ENCODE data around the gene PIEZO2.
"Not testable (repeated sequence)": the region's sequence is repeated elsewhere in the genome, so short reads cannot be mapped to it uniquely, and the experiment has no call there.

Gene PIEZO2

GRCh38 chr18:10923141-10923540 lies 226.2 kb downstream of the PIEZO2 start:
- no peak overlapping the region for H2BK120ac ChIP-seq (ENCODE audit: low read depth, low read length)
- H2BK5ac ChIP-seq (ENCODE audit: low read depth, low read length, poor library complexity, severe bottlenecking) = no peak overlapping the region
- no peak overlapping the region for H2AFZ ChIP-seq (ENCODE audit: low read depth, low read length)
- H3K9ac ChIP-seq (ENCODE audit: low read length) = no peak overlapping the region
- H3K9me3 ChIP-seq (ENCODE audit: control insufficient read depth, low read length) = no peaks in the 10 kb centered on the region
- no peaks in the 10 kb centered on the region for H3K36me3 ChIP-seq (ENCODE audit: control insufficient read depth in 1 of 2, insufficient read depth in 2 of 2, low read depth in 1 of 2, low read length in 2 of 2)
- 56% methylated on average over 2 of the region's 4 CpGs for WGBS
- peak overlapping the region in 1 of 2 experiments; percentile 63 for H2BK12ac ChIP-seq (ENCODE audit: low read length in 2 of 2)
- H2BK15ac ChIP-seq (ENCODE audit: low read depth, poor library complexity, severe bottlenecking) = no peak overlapping the region
- no peak overlapping the region for H3K27ac ChIP-seq (ENCODE audit: low read length, poor library complexity, severe bottlenecking)
- H2AK5ac ChIP-seq (ENCODE audit: low read length, severe bottlenecking) = no peak overlapping the region
- H3K14ac ChIP-seq (ENCODE audit: low read length in 2 of 2) = no peak overlapping the region
- no peak overlapping the region for H3K4me3 ChIP-seq (ENCODE audit: insufficient read depth in 1 of 2, low read depth in 1 of 2, low read length in 2 of 2)
- no peak overlapping the region for H3K4ac ChIP-seq (ENCODE audit: low read depth in 1 of 2, low read length in 2 of 2)
- H4K91ac ChIP-seq (ENCODE audit: low read length) = no peak overlapping the region
- no peaks in the 10 kb centered on the region for H3K27me3 ChIP-seq (ENCODE audit: control insufficient read depth in 1 of 2, insufficient read depth in 1 of 2, low read length in 2 of 2)
- H3K4me2 ChIP-seq (ENCODE audit: low read length, poor library complexity, severe bottlenecking) = no peak overlapping the region
- H3K18ac ChIP-seq (ENCODE audit: low read depth in 1 of 2, low read length in 2 of 2) = peak overlapping the region; percentile 72 to 77
- H3K23ac ChIP-seq (ENCODE audit: low read length in 2 of 2) = no peak overlapping the region
- H3K79me1 ChIP-seq (replicated peaks; ENCODE audit: low read length, poor library complexity, severe bottlenecking) = no peaks in the 10 kb centered on the region
- DNase-seq = no peak
- peak overlapping the region; percentile 85 for H4K8ac ChIP-seq (ENCODE audit: low read length)
- peaks cover 7% of the 10 kb centered on the region for H3K4me1 ChIP-seq (ENCODE audit: control insufficient read depth, insufficient read depth, low read depth, low read length)

GRCh38 chr18:10922712-10923111 lies 226.7 kb downstream of the PIEZO2 start:
- no CpG with 5 or more reads among the region's 1 CpG for WGBS
- not testable (repeated sequence) for H3K4me1 ChIP-seq (ENCODE audit: control insufficient read depth, insufficient read depth, low read depth, low read length)

GRCh38 chr18:10920309-10920708 lies 229.1 kb downstream of the PIEZO2 start:
- not testable (repeated sequence) for H3K79me1 ChIP-seq (replicated peaks; ENCODE audit: low read length, poor library complexity, severe bottlenecking); H4K8ac ChIP-seq (ENCODE audit: low read length); H3K14ac ChIP-seq (ENCODE audit: low read length in 2 of 2); H3K4ac ChIP-seq (ENCODE audit: low read depth in 1 of 2, low read length in 2 of 2); H4K91ac ChIP-seq (ENCODE audit: low read length); H2AFZ ChIP-seq (ENCODE audit: low read depth, low read length); H3K4me1 ChIP-seq (ENCODE audit: control insufficient read depth, insufficient read depth, low read depth, low read length); H3K9ac ChIP-seq (ENCODE audit: low read length); DNase-seq; H3K27ac ChIP-seq (ENCODE audit: low read length, poor library complexity, severe bottlenecking); H2BK12ac ChIP-seq (ENCODE audit: low read length in 2 of 2); H2AK5ac ChIP-seq (ENCODE audit: low read length, severe bottlenecking); H3K4me3 ChIP-seq (ENCODE audit: insufficient read depth in 1 of 2, low read depth in 1 of 2, low read length in 2 of 2); H3K36me3 ChIP-seq (ENCODE audit: control insufficient read depth in 1 of 2, insufficient read depth in 2 of 2, low read depth in 1 of 2, low read length in 2 of 2); H3K4me2 ChIP-seq (ENCODE audit: low read length, poor library complexity, severe bottlenecking); H2BK120ac ChIP-seq (ENCODE audit: low read depth, low read length); H3K23ac ChIP-seq (ENCODE audit: low read length in 2 of 2); H3K9me3 ChIP-seq (ENCODE audit: control insufficient read depth, low read length); H3K18ac ChIP-seq (ENCODE audit: low read depth in 1 of 2, low read length in 2 of 2); H2BK15ac ChIP-seq (ENCODE audit: low read depth, poor library complexity, severe bottlenecking); H2BK5ac ChIP-seq (ENCODE audit: low read depth, low read length, poor library complexity, severe bottlenecking); H3K27me3 ChIP-seq (ENCODE audit: control insufficient read depth in 1 of 2, insufficient read depth in 1 of 2, low read length in 2 of 2)
- WGBS = 90% methylated on average over 2 of the region's 6 CpGs

More at GRCh38 chr18:10922712-10923111, 226.7 kb downstream of the PIEZO2 start:
- Histone ChIP-seq H4K91ac (ENCODE audit: low read length) (peak overlapping the region; percentile 25), H3K18ac (ENCODE audit: low read depth in 1 of 2, low read length in 2 of 2) (peak overlapping the region; percentile 5 to 58), H2BK12ac (ENCODE audit: low read length in 2 of 2) (peak overlapping the region in 1 of 2 experiments; percentile 49), H4K8ac (ENCODE audit: low read length) (peak overlapping the region; percentile 27)
- H2BK5ac ChIP-seq (ENCODE audit: low read depth, low read length, poor library complexity, severe bottlenecking); H2AFZ ChIP-seq (ENCODE audit: low read depth, low read length); DNase-seq; H3K27me3 ChIP-seq (ENCODE audit: control insufficient read depth in 1 of 2, insufficient read depth in 1 of 2, low read length in 2 of 2); H3K27ac ChIP-seq (ENCODE audit: low read length, poor library complexity, severe bottlenecking); H2BK15ac ChIP-seq (ENCODE audit: low read depth, poor library complexity, severe bottlenecking); H3K4me3 ChIP-seq (ENCODE audit: insufficient read depth in 1 of 2, low read depth in 1 of 2, low read length in 2 of 2); H3K9me3 ChIP-seq (ENCODE audit: control insufficient read depth, low read length); H3K23ac ChIP-seq (ENCODE audit: low read length in 2 of 2); H3K4ac ChIP-seq (ENCODE audit: low read depth in 1 of 2, low read length in 2 of 2); H2BK120ac ChIP-seq (ENCODE audit: low read depth, low read length); H3K4me2 ChIP-seq (ENCODE audit: low read length, poor library complexity, severe bottlenecking); H3K36me3 ChIP-seq (ENCODE audit: control insufficient read depth in 1 of 2, insufficient read depth in 2 of 2, low read depth in 1 of 2, low read length in 2 of 2); H3K14ac ChIP-seq (ENCODE audit: low read length in 2 of 2); H2AK5ac ChIP-seq (ENCODE audit: low read length, severe bottlenecking); H3K9ac ChIP-seq (ENCODE audit: low read length); H3K79me1 ChIP-seq (replicated peaks; ENCODE audit: low read length, poor library complexity, severe bottlenecking): not testable (repeated sequence)

DNA sequence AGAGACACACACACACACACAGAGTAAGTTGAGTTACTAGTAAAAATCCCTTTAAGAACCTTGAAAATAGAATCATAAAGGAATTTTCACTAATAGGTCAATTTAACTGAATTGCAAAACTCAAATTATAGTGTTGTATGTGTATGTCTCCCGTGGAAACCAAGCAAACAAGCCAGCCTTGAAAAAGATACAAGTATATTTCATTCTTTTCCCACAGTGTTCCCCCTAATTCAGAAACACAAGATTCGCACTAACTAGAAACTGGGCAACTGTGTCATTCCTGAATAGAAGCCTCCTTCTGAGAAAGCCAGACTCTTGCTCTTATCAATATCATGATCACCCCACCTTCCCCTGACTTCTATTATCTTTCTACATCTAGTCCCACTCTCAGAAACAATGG lies 229.5 kb downstream of the PIEZO2 start:
- Histone ChIP-seq H3K4me2 (ENCODE audit: low read length, poor library complexity, severe bottlenecking) (no peak overlapping the region), H2AK5ac (ENCODE audit: low read length, severe bottlenecking) (no peak overlapping the region), H2BK5ac (ENCODE audit: low read depth, low read length, poor library complexity, severe bottlenecking) (no peak overlapping the region), H2BK15ac (ENCODE audit: low read depth, poor library complexity, severe bottlenecking) (no peak overlapping the region), H3K4me1 (ENCODE audit: control insufficient read depth, insufficient read depth, low read depth, low read length) (peaks cover 2% of the 10 kb centered on the region), H3K36me3 (ENCODE audit: control insufficient read depth in 1 of 2, insufficient read depth in 2 of 2, low read depth in 1 of 2, low read length in 2 of 2) (peaks cover 0 to 2% of the 10 kb centered on the region in 2 experiments), H3K18ac (ENCODE audit: low read depth in 1 of 2, low read length in 2 of 2) (no peak overlapping the region), H2BK12ac (ENCODE audit: low read length in 2 of 2) (no peak overlapping the region), H3K9me3 (ENCODE audit: control insufficient read depth, low read length) (no peaks in the 10 kb centered on the region), H3K23ac (ENCODE audit: low read length in 2 of 2) (no peak overlapping the region), H3K27me3 (ENCODE audit: control insufficient read depth in 1 of 2, insufficient read depth in 1 of 2, low read length in 2 of 2) (no peaks in the 10 kb centered on the region), H3K79me1 (replicated peaks; ENCODE audit: low read length, poor library complexity, severe bottlenecking) (no peaks in the 10 kb centered on the region), H3K14ac (ENCODE audit: low read length in 2 of 2) (no peak overlapping the region), H2AFZ (ENCODE audit: low read depth, low read length) (no peak overlapping the region), H4K8ac (ENCODE audit: low read length) (no peak overlapping the region), H3K4me3 (ENCODE audit: insufficient read depth in 1 of 2, low read depth in 1 of 2, low read length in 2 of 2) (no peak overlapping the region), H4K91ac (ENCODE audit: low read length) (no peak overlapping the region), H3K27ac (ENCODE audit: low read length, poor library complexity, severe bottlenecking) (no peak overlapping the region), H2BK120ac (ENCODE audit: low read depth, low read length) (no peak overlapping the region), H3K4ac (ENCODE audit: low read depth in 1 of 2, low read length in 2 of 2) (no peak overlapping the region), H3K9ac (ENCODE audit: low read length) (no peak overlapping the region)
- no peak for DNase-seq
- whole genome bisulfite sequencing = 98% methylated on average over 2 of the region's 2 CpGs

Data from mesenchymal stem cell (in vitro differentiated cells and primary cell).